Activated CD8-positive, alpha-beta memory T cell treated with anti-CD3 and anti-CD28 coated beads, Interleukin-2, amount 50 U/mL, for 24 hours (primary cell): ENCODE data around the gene SUSD1.

Experiments used
- DNase-seq: peaks from one replicate; pipeline ENCODE4 v3.0.0-alpha.2; 2020; ENCODE audit errors: extremely low read depth

SUSD1 gene

DNA sequence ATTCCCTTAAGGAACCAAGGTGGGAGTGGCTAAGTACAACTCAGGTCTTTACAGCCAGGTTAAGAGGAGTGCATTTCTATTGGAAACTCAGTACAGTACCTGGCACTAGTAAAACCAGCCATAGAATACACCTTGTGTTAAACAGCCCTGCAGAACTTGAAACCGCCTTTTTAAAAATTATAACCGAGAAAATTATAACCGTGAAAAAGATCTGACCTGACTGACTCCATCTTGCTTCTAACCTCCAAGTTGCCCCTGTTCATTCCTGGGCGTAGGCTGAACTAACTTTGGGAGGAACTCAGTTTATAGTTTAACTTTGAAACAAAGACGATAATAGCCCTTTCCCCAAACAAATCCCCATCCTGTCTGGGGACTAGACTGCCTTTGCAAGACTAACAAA, 132.3 kb downstream of the SUSD1 start:
- no peak for DNase-seq

GRCh38 chr9:112042244-112042638, 132.9 kb downstream of the SUSD1 start:
- DNase-seq: no peak

GRCh38 chr9:112041536-112042243, 133.4 kb downstream of the SUSD1 start:
- no peak for DNase-seq

DNA sequence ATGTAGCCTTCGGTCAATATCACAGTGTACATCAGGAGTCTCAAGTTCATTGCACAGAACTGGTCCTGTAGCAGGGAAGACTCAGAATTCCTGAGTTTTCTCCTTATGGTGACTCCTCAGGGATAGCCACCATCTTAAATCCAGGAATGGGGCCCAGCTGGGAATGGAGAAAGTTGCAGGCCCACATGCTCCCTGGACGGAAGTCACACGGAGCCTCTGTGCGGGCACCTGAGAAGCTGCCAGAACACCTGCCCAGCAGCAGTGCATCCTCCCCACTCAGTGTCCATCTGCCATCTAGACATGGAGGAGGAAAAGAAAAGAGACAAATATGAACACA, 133.9 kb downstream of the SUSD1 start:
- no peak for DNase-seq

GRCh38 chr9:112038017-112038408, 137.1 kb downstream of the SUSD1 start:
- DNase-seq: no peak

- DNase-seq: peak; percentile 30
Measured at GRCh38 chr9:112037281-112038016, 137.6 kb downstream of the SUSD1 start.

GRCh38 chr9:112035166-112035826, 139.8 kb downstream of the SUSD1 start:
- DNase-seq: no peak

DNA sequence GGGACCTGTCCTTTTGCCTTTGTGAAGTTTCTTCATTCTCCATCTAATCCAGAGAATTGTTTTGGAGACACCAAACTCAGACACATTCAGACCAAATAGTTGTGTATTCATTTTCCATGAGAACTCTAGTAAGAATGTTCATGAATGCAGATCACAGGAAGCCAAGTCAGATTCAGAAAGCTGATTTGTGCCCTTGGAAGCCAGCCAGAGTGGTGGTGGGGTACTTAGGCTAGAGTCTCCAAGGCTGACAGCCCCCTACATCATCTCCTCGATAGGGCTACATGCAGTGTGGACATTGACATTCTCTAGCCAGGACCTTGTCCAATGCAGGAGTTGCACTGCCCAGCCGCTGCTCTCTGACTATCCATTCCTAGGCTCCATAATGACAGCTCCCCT, 140.9 kb downstream of the SUSD1 start:
- DNase-seq: no peak

DNA sequence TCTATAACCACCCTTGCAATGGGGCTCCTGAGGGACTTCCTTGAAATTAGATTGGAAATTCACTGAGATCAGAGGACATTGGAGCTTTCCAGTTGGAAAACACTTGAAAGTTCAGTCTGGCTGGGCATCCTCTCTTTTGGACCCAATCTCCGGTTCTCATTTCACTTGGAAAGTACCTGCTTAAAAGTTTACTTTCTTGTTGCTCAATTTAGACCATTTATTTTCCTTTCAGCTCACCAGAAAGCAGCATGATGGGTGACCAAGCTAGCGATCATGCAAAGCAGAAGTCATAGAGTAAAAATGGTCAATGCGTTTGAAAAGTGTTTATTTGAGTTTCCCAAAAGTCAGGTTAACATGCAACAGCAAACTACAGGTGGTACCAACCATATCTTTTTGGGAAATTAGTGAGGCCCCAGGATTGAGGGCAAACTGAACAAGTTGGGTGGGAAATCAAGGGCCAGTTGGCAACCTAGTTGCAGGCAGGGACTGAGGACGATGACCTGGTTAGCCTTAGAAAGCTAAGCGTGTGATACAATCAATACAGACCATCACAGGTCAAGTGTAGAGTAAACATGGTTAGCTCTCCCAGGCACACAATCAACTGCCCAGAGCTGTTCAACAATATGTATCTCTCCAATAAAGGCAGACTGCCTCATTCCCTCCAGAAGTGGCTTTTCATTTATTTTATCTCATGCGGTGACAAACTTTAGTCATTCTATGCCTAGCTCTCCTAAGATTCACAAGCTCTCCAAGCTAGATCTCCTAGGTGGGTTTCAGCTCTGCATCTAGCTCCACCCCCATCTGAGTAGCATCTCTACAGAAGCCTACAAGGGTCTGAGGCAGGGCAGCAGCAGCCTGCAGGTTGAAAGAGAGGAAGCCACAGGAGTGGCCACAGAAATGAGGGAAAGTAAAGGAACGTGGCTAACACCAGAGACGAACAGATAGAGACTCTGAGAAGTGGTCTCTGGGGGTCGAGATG, 141.6 kb downstream of the SUSD1 start:
- no peak for DNase-seq

DNA sequence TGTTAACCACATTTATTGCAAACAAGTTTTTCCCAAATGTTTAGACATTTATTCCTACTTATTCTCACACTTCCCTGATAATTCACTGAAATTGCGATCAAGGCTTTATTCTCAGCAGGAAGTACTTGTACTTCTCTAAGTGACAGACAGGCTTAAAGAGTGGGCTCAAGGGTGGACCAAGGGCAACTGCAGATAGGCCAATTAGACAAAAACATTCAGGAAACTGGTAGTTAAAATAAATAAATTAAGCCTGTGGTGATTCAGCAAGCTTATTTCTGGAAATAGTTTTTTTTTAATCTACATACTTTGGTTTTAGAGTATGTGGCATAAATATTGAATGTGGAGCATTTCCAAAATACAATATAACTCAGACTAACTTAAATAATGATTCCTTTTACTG, 142.4 kb downstream of the SUSD1 start:
- DNase-seq: no peak

- DNase-seq: no peak
Measured at GRCh38 chr9:112032009-112032408, 143.1 kb downstream of the SUSD1 start.

DNA sequence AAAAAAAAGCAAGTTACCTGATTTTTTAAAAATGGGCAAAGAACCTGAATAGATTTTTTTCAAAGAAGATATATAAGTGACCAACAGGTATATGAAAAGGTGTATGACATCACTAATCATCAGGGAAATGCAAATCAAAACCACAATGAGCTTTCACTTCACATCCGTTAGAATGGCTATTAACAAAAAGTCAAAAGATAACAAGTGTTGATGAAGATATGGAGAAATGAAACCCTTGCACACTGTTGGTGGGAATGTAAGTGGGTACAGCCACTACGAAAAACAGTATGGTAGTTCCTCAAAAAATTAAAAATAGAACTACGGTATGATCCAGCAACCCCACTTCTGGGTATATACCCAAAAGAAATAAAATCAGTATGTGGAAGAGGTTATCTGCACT, 143.7 kb downstream of the SUSD1 start:
- no peak for DNase-seq

- no peak for DNase-seq
Measured at GRCh38 chr9:112029921-112030444, 145.1 kb downstream of the SUSD1 start.

GRCh38 chr9:112028242-112029221, 146.6 kb downstream of the SUSD1 start:
- no peak for DNase-seq

- DNase-seq: no peak
Measured at GRCh38 chr9:112025850-112026249, 149.2 kb downstream of the SUSD1 start.

- DNase-seq: no peak
Measured at GRCh38 chr9:112021742-112022141, 153.4 kb downstream of the SUSD1 start.

DNA sequence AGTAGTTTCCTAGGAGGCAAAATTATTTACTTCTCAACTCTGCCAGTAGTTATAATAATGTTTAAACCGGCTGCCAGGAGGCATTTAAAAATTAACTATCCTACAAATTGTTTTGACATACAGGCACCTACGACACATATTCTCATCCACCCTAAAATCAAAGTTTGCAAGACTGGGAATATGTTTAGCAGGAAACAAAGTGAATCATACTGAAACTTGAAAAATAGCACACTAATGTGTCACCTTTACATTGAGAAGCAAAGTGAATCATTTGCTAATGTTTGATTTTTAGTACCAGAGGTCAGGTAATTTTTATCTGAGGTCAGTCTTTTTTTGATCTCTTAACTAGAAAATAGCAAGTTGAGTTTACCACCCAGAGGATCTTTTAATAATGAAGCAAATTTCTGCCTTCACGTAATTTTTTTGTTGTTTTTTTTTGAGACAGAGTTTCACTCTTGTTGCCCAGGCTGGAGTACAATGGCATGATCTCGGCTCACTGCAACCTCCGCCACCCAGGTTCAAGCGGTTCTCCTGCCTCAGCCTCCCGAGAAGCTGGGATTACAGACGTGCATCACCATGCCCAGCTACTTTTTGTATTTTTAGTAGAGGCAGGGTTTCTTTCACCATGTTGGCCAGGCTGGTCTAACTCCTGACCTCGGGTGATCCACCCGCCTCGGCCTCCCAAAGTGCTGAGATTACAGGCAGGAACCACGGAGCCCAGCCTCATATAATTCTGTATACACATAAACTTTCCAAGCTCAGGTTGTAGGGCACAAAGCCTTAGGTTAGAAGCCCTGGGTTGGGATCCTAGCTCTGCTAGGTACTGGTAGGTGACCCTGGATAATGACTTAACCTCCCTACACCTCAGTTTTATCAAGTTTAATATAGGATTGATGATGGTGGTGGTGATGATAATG, 154.2 kb downstream of the SUSD1 start:
- DNase-seq: no peak

DNA sequence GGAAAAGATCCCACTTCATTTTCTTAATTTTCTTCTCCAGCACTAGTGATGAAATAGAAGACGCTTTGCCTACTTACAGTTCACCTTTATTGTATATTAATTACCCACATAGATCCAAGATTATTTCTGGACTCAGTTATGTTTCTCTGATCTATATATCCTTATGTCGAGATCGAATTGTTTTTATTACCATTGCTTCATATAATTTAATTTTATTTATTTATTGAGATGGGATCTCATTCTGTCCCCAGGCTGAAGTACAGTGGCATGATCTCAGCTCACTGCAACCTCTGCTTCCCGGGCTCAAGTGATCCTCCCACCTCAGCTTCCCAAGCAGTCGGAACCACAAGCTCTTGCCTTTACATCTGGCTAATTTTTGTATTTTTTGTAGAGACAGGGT, 157.2 kb downstream of the SUSD1 start:
- no peak for DNase-seq

DNA sequence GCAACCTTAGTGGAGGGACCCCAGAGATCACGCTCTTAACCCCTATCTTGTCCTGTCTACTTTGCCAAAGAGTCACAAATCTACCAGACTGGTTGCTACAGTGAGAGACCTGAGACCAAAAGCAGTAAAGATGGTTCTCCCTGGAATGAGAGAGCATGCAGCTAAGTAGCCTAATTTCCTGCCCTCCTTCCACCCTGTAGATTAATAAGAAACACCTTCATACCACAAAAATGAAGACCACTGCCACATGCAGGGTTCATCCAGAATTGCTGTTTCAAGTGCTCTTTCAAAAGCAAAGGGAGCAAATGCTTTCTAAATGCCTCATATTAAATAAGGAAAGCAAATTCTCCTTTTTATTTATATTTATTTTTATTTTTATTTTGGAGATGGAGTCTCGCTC, 159.4 kb downstream of the SUSD1 start:
- no peak for DNase-seq
